PC-3 (cell line): Measurements from ENCODE around the gene HAPLN3.

Source experiments
- CTCF ChIP-seq: fragments of 300-600 bp; sonication (generic); conservative IDR thresholded peaks from 2 replicates; pipeline ENCODE4 v1.5.1; 2017; ENCODE audit warnings: antibody characterized with exemption, low read depth, mild to moderate bottlenecking, low read length
- EZH2 ChIP-seq: fragments of 300-600 bp; sonication (generic); IDR thresholded peaks from one replicate; pipeline ENCODE4 v1.6.1; 2017; ENCODE audit warnings: antibody characterized with exemption, mild to moderate bottlenecking, low read length; ENCODE audit not compliant: unreplicated experiment

- TF ChIP-seq CTCF (no peak), EZH2 (no peak)
These were observed 13.6 kb upstream of the HAPLN3 start for GRCh38 chr15:88908697-88909621.
